Measurements from ENCODE around the gene BMP3.

The BMP3 gene

DNA sequence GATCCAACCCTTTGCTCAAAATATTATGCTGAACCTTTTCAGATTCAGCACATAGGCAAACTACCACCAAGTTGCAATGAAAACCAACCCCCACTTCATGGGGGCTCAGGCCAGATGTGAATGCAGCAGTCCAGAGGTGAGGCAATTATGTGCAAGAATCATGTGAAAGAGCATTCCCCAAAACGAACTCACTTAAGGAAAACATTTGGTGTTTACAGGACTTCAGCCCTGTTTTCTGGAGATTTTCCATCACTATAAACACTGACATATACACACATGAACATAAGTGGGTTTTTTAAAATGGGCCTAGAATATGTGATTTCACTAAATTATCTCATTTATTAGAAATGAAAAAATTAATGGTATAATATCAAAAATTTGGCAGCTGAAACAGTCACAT, 31.5 kb downstream of the BMP3 start:
- no peak for TF ChIP-seq CTCF (IDR thresholded peaks at IDR 0.05; ENCODE audit: poor library complexity, severe bottlenecking)
- Histone ChIP-seq H3K27me3 (ENCODE audit: insufficient read depth, poor library complexity, severe bottlenecking) (no peaks in the 10 kb centered on the region), H3K4me3 (ENCODE audit: severe bottlenecking) (no peak overlapping the region), H3K36me3 (ENCODE audit: low read depth) (no peaks in the 10 kb centered on the region), H3K27ac (ENCODE audit: poor library complexity, severe bottlenecking) (no peak overlapping the region), H3K9me3 (ENCODE audit: severe bottlenecking) (no peaks in the 10 kb centered on the region), H3K4me1 (ENCODE audit: insufficient read depth, poor library complexity, severe bottlenecking) (no peaks in the 10 kb centered on the region)
- ATAC-seq (ENCODE audit: low read depth) (no peak), DNase-seq (ENCODE audit: low spot score) (no peak)

DNA sequence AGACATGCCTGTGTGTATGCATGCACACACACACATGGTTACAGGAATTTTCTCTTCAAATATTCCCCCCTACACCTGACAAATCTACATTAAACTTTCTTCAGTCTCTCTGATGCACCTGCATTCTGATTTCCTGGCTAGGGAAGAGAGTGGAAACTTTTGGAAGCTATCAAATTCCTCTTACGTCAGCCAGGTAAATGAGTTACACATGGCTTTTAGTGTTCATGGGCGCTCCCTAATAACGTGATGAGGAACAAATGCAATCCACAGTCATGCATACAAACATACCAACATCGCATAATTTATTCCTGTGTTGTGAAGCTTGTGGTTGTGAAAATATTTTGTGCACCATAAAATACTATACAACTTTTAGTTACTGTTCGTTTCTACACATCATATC, 34.9 kb downstream of the BMP3 start:
- TF ChIP-seq CTCF (IDR thresholded peaks at IDR 0.05; ENCODE audit: poor library complexity, severe bottlenecking), result no peak
- Histone ChIP-seq H3K27ac (ENCODE audit: poor library complexity, severe bottlenecking) (no peak overlapping the region), H3K36me3 (ENCODE audit: low read depth) (no peaks in the 10 kb centered on the region), H3K27me3 (ENCODE audit: insufficient read depth, poor library complexity, severe bottlenecking) (no peaks in the 10 kb centered on the region), H3K4me3 (ENCODE audit: severe bottlenecking) (no peak overlapping the region), H3K9me3 (ENCODE audit: severe bottlenecking) (no peaks in the 10 kb centered on the region), H3K4me1 (ENCODE audit: insufficient read depth, poor library complexity, severe bottlenecking) (no peaks in the 10 kb centered on the region)
- ATAC-seq (ENCODE audit: low read depth), result no peak
- DNase-seq (ENCODE audit: low spot score), result no peak

DNA sequence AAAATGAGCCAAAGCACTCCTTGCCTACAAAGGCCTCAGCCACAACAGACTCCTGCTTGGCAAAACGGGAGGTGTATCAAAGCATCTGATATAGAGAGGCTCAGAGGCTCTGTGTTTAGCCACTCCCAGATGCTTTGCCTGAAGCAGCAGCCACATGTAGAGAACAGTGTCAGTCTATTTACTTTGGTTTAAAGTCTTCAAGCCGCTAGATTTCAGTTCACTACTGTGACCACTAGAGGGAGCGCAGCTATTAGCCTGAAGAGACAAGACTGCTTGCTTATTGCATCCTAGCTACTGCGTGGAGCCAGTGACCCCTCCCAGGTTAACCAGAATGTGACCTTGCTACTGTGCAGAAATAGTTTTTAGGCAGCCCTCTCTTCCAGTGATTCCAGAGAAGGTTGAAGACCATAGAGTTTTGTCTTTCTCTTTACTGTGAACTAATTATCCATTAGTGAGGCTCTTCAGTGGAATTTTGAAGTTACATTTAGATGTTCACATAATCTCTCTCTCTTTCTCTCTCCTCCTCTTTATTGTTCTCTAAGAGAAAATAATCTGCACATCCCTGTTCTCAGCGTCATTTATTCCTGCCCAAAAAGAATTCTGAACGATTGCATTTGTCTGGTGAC, 39.3 kb downstream of the BMP3 start:
- DNase-seq (ENCODE audit: low spot score), result no peak
- peak; percentile 93 for TF ChIP-seq CTCF (IDR thresholded peaks at IDR 0.05; ENCODE audit: poor library complexity, severe bottlenecking)
- H3K9me3 ChIP-seq (ENCODE audit: severe bottlenecking), result no peaks in the 10 kb centered on the region
- no peaks in the 10 kb centered on the region for H3K36me3 ChIP-seq (ENCODE audit: low read depth)
- H3K4me1 ChIP-seq (ENCODE audit: insufficient read depth, poor library complexity, severe bottlenecking), result no peaks in the 10 kb centered on the region
- no peak overlapping the region for H3K4me3 ChIP-seq (ENCODE audit: severe bottlenecking)
- peak; percentile 95 for ATAC-seq (ENCODE audit: low read depth)
- H3K27ac ChIP-seq (ENCODE audit: poor library complexity, severe bottlenecking), result no peak overlapping the region
- H3K27me3 ChIP-seq (ENCODE audit: insufficient read depth, poor library complexity, severe bottlenecking), result no peaks in the 10 kb centered on the region

GRCh38 chr4:81071013-81071412, 40.5 kb downstream of the BMP3 start:
- no peak overlapping the region for H3K4me3 ChIP-seq (ENCODE audit: severe bottlenecking)
- no peaks in the 10 kb centered on the region for H3K27me3 ChIP-seq (ENCODE audit: insufficient read depth, poor library complexity, severe bottlenecking)
- no peak for ATAC-seq (ENCODE audit: low read depth)
- DNase-seq (ENCODE audit: low spot score), result no peak
- no peaks in the 10 kb centered on the region for H3K9me3 ChIP-seq (ENCODE audit: severe bottlenecking)
- no peak overlapping the region for H3K27ac ChIP-seq (ENCODE audit: poor library complexity, severe bottlenecking)
- H3K4me1 ChIP-seq (ENCODE audit: insufficient read depth, poor library complexity, severe bottlenecking), result no peaks in the 10 kb centered on the region
- no peak for TF ChIP-seq CTCF (IDR thresholded peaks at IDR 0.05; ENCODE audit: poor library complexity, severe bottlenecking)
- H3K36me3 ChIP-seq (ENCODE audit: low read depth), result no peaks in the 10 kb centered on the region

GRCh38 chr4:81081156-81081555, 50.6 kb downstream of the BMP3 start:
- Histone ChIP-seq H3K36me3 (ENCODE audit: low read depth) (no peaks in the 10 kb centered on the region), H3K27me3 (ENCODE audit: insufficient read depth, poor library complexity, severe bottlenecking) (no peaks in the 10 kb centered on the region), H3K9me3 (ENCODE audit: severe bottlenecking) (no peaks in the 10 kb centered on the region), H3K27ac (ENCODE audit: poor library complexity, severe bottlenecking) (no peak overlapping the region), H3K4me3 (ENCODE audit: severe bottlenecking) (no peak overlapping the region), H3K4me1 (ENCODE audit: insufficient read depth, poor library complexity, severe bottlenecking) (no peaks in the 10 kb centered on the region)
- TF ChIP-seq CTCF (IDR thresholded peaks at IDR 0.05; ENCODE audit: poor library complexity, severe bottlenecking), result no peak
- ATAC-seq (ENCODE audit: low read depth), result no peak
- no peak for DNase-seq (ENCODE audit: low spot score)

Data from RWPE2 (cell line).